Esophagus muscularis mucosa (tissue), 3 donors: ENCODE data around the gene OR7A5.

Experiments
- CTCF ChIP-seq, 3 experiments: fragments of 200-600 bp in 2 of 3; fragments of 450-650 bp in 1 of 3; sonication (generic) in 2 of 3; IDR thresholded peaks; one replicate each; pipeline ENCODE4 v1.5.1; 2017 to 2019; ENCODE audit warnings: antibody characterized with exemption in 3 of 3, mild to moderate bottlenecking in 2 of 3, moderate library complexity in 1 of 3
- POLR2A ChIP-seq: fragments of 450-650 bp; IDR thresholded peaks from one replicate; pipeline ENCODE4 v1.6.1; 2017; ENCODE audit warnings: antibody characterized with exemption, moderate library complexity, mild to moderate bottlenecking, low read depth

- TF ChIP-seq POLR2A: no peak
- TF ChIP-seq CTCF (IDR thresholded peaks at IDR 0.05): no peak
Measured at GRCh38 chr19:14779151-14779550, 55.8 kb downstream of the OR7A5 start.
